Mucosa of descending colon (tissue), 3 donors: ENCODE measurements around the gene AHSP. TPM values are rescaled to one million over a fixed set of nuclear protein-coding genes. Genes with fewer than 3 reads are reported as not detected.
A peak's percentile ranks its signal among the peaks of the same experiment; 100 is the strongest.

Experiments used
- ATAC-seq: fragments of 200-7000 bp; cut with Tn5 transposase; one replicate; pipeline ENCODE4 v1.9.1; 2020; ENCODE audit warnings: mild to moderate bottlenecking, moderate library complexity
- DNase-seq, 3 donors: peaks; one replicate each; pipeline ENCODE4 v3.0.0-alpha.2; 2020
- H3K36me3 ChIP-seq: fragments of 200-600 bp; one replicate; pipeline ENCODE4 v1.8.0; 2021; ENCODE audit warnings: low read depth, mild to moderate bottlenecking
- H3K4me1 ChIP-seq: fragments of 200-600 bp; one replicate; pipeline ENCODE4 v1.8.0; 2021; ENCODE audit warnings: low read depth, mild to moderate bottlenecking
- H3K4me3 ChIP-seq: fragments of 200-600 bp; one replicate; pipeline ENCODE4 v1.8.0; 2021; ENCODE audit warnings: mild to moderate bottlenecking
- H3K9me3 ChIP-seq: fragments of 200-600 bp; one replicate; pipeline ENCODE4 v1.8.0; 2021; ENCODE audit warnings: mild to moderate bottlenecking
- CTCF ChIP-seq: fragments of 200-600 bp; IDR thresholded peaks from one replicate; pipeline ENCODE4 v1.8.0; 2022; ENCODE audit warnings: antibody characterized with exemption, mild to moderate bottlenecking
- intact Hi-C, 2 donors: fragments of 100-400 bp; cut with DNase I in 1 of 2; cut with micrococcal nuclease in 1 of 2; formaldehyde crosslinking; loops; one replicate each; pipeline versions ENCODE4 v1.11.0 to v1.11.1; 2022; cut with DNase I, micrococcal nuclease
- total RNA-seq, 3 donors: library from RNA; stranded (reverse); fragmentation: NEBNext Ultra II Directional in 2 of 3; extraction: Animal tissue kit (Norgen Biotek cat#: 25700) in 2 of 3; gene quantifications; one replicate each; pipeline versions ENCODE4 v1.2.1 to v1.2.4, GENCODE V29; 2021 to 2023
- donor health status: DM: no; HTN: no; CAD: no; lungs with moderate emphysema.
- donor health status: DM: no; HTN: no; CAD: no.
- donor health status: DM: no; HTN: yes; CAD: no.

Gene AHSP
- total RNA-seq, 3 donors from 2014 or later: not detected

GRCh38 chr16:31488468-31489297, 39.0 kb upstream of the AHSP start:
- DNase-seq (peak in 1 of 3 donors; percentile 65), ATAC-seq (no peak)
- intact Hi-C loops: no loop called here
- no peak for TF ChIP-seq CTCF
- no peaks in the 10 kb centered on the region for H3K36me3 ChIP-seq
- peaks cover 20% of the 10 kb centered on the region for H3K4me1 ChIP-seq
- no peaks in the 10 kb centered on the region for H3K9me3 ChIP-seq
- H3K4me3 ChIP-seq: no peak overlapping the region

- TF ChIP-seq CTCF: no peak
- no peak for ATAC-seq
- DNase-seq: no peak
- H3K36me3 ChIP-seq: no peaks in the 10 kb centered on the region
- intact Hi-C loops: no loop called here
- no peak overlapping the region for H3K4me3 ChIP-seq
- no peaks in the 10 kb centered on the region for H3K9me3 ChIP-seq
- H3K4me1 ChIP-seq: peaks cover 20% of the 10 kb centered on the region
Measured at GRCh38 chr16:31489298-31489564, 38.5 kb upstream of the AHSP start.

- Histone ChIP-seq H3K9me3 (no peaks in the 10 kb centered on the region), H3K4me1 (peaks cover 17% of the 10 kb centered on the region), H3K36me3 (no peaks in the 10 kb centered on the region), H3K4me3 (no peak overlapping the region)
- intact Hi-C loops: no loop called here
- ATAC-seq (no peak), DNase-seq (no peak)
- TF ChIP-seq CTCF: no peak
Measured at GRCh38 chr16:31489616-31490584, 37.8 kb upstream of the AHSP start.

GRCh38 chr16:31491778-31492418, 35.8 kb upstream of the AHSP start:
- Histone ChIP-seq H3K4me3 (no peak overlapping the region), H3K4me1 (peaks cover 12% of the 10 kb centered on the region), H3K9me3 (no peaks in the 10 kb centered on the region), H3K36me3 (no peaks in the 10 kb centered on the region)
- no peak for TF ChIP-seq CTCF
- DNase-seq: no peak
- no peak for ATAC-seq
- intact Hi-C loops: no loop called here

GRCh38 chr16:31493506-31494125, 34.1 kb upstream of the AHSP start:
- Histone ChIP-seq H3K4me3 (no peak overlapping the region), H3K36me3 (no peaks in the 10 kb centered on the region), H3K9me3 (no peaks in the 10 kb centered on the region), H3K4me1 (no peaks in the 10 kb centered on the region)
- intact Hi-C loops: no loop called here
- no peak for ATAC-seq
- TF ChIP-seq CTCF: no peak
- no peak for DNase-seq
